ENCODE measurements around the gene SVIL. TPM values are rescaled to one million over a fixed set of nuclear protein-coding genes. Genes with fewer than 3 reads are reported as not detected.

The SVIL gene
- total RNA-seq, 1 experiment from 2014 or later: 166 TPM

- Histone ChIP-seq H3K27me3 (ENCODE audit: insufficient read depth, low read depth) (no peaks in the 10 kb centered on the region), H3K36me3 (ENCODE audit: low read depth) (no peaks in the 10 kb centered on the region; the same call in 1 of the 2 replicates), H3K4me1 (replicated peaks; ENCODE audit: insufficient read depth) (peaks cover 29% of the 10 kb centered on the region), H4K20me1 (ENCODE audit: insufficient read depth) (no peaks in the 10 kb centered on the region), H3K4me3 (no peak overlapping the region), H3K4me2 (no peak overlapping the region), H2AFZ (no peak overlapping the region), H3F3A (ENCODE audit: insufficient read depth, low read depth) (peaks cover 26% of the 10 kb centered on the region), H3K9me3 (ENCODE audit: insufficient read depth, low read depth) (peaks cover 2% of the 10 kb centered on the region; the same call in 1 of the 2 replicates), H3K9me2 (ENCODE audit: insufficient read depth) (no peaks in the 10 kb centered on the region), H3K27ac (peak overlapping the region; percentile 84), H3K79me2 (ENCODE audit: low read depth) (peaks cover 43% of the 10 kb centered on the region)
- ChIA-PET CTCF (interaction anchor here (0.6 kb wide), 1 partner anchor 1237 kb away, joined by 6 read pairs; no protein-coding TSS in a partner anchor), POLR2A (ENCODE audit: unreplicated experiment) (interaction anchor here (0.5 to 0.7 kb wide), 7 partner anchors 20 to 436 kb away, joined by 3 to 9 read pairs (median 5); no protein-coding TSS in a partner anchor)
- TF ChIP-seq EZH2 (IDR thresholded peaks at IDR 0.05; ENCODE audit: low read depth) (no peak), CTCF (conservative IDR thresholded peaks at IDR 0.05) (no peak)
- intact Hi-C loops (cut with micrococcal nuclease; ENCODE audit: unreplicated experiment): loop anchor here (1.0 to 2.0 kb wide), 4 partner anchors 9 to 190 kb away; no protein-coding TSS in a partner anchor
- peak; percentile 82 to 87 for DNase-seq
- no TSS peak for BruUV-seq (replicated peaks)
Observed at GRCh38 chr10:29668628-29669027, 33.9 kb upstream of the SVIL start.

GRCh38 chr10:29667191-29667590 is 32.4 kb upstream of the SVIL start:
- Histone ChIP-seq H2AFZ (no peak overlapping the region), H3K79me2 (ENCODE audit: low read depth) (peaks cover 52% of the 10 kb centered on the region), H3K9me2 (ENCODE audit: insufficient read depth) (no peaks in the 10 kb centered on the region), H3K27ac (peak overlapping the region; percentile 84; the same call in 1 of the 2 replicates), H3K4me2 (no peak overlapping the region), H4K20me1 (ENCODE audit: insufficient read depth) (no peaks in the 10 kb centered on the region), H3K36me3 (ENCODE audit: low read depth) (no peaks in the 10 kb centered on the region; the same call in 1 of the 2 replicates), H3K9me3 (ENCODE audit: insufficient read depth, low read depth) (no peaks in the 10 kb centered on the region), H3F3A (ENCODE audit: insufficient read depth, low read depth) (peaks cover 29% of the 10 kb centered on the region), H3K4me3 (no peak overlapping the region), H3K27me3 (ENCODE audit: insufficient read depth, low read depth) (no peaks in the 10 kb centered on the region), H3K4me1 (replicated peaks; ENCODE audit: insufficient read depth) (peaks cover 34% of the 10 kb centered on the region)
- DNase-seq: no peak
- TF ChIP-seq EZH2 (IDR thresholded peaks at IDR 0.05; ENCODE audit: low read depth) (no peak), CTCF (conservative IDR thresholded peaks at IDR 0.05) (no peak)
- CTCF ChIA-PET: no interaction called here
- no TSS peak for BruUV-seq (replicated peaks)
- intact Hi-C loops (cut with micrococcal nuclease; ENCODE audit: unreplicated experiment): no loop called here
- POLR2A ChIA-PET (ENCODE audit: unreplicated experiment): interaction anchor here (0.6 kb wide), 1 partner anchor 145 kb away, joined by 3 read pairs; no protein-coding TSS in a partner anchor

- Histone ChIP-seq H4K20me1 (ENCODE audit: insufficient read depth) (no peaks in the 10 kb centered on the region), H3K36me3 (ENCODE audit: low read depth) (no peaks in the 10 kb centered on the region; the same call in 1 of the 2 replicates), H3K4me3 (no peak overlapping the region), H3K4me1 (replicated peaks; ENCODE audit: insufficient read depth) (peaks cover 43% of the 10 kb centered on the region), H2AFZ (no peak overlapping the region), H3K9me2 (ENCODE audit: insufficient read depth) (no peaks in the 10 kb centered on the region), H3F3A (ENCODE audit: insufficient read depth, low read depth) (peaks cover 24% of the 10 kb centered on the region), H3K27me3 (ENCODE audit: insufficient read depth, low read depth) (no peaks in the 10 kb centered on the region), H3K79me2 (ENCODE audit: low read depth) (peaks cover 61% of the 10 kb centered on the region), H3K27ac (no peak overlapping the region), H3K9me3 (ENCODE audit: insufficient read depth, low read depth) (no peaks in the 10 kb centered on the region), H3K4me2 (no peak overlapping the region)
- no peak for TF ChIP-seq CTCF (conservative IDR thresholded peaks at IDR 0.05)
- no peak for DNase-seq
- intact Hi-C loops (cut with micrococcal nuclease; ENCODE audit: unreplicated experiment): no loop called here
- ChIA-PET CTCF (interaction anchor here (0.7 kb wide), 2 partner anchors 70 to 1163 kb away, joined by 3 to 4 read pairs; no protein-coding TSS in a partner anchor), POLR2A (ENCODE audit: unreplicated experiment) (no interaction called here)
- BruUV-seq (replicated peaks): no TSS peak
Observed at GRCh38 chr10:29666201-29666600, 31.4 kb upstream of the SVIL start.
